ENCODE data around the gene TCF20.

The TCF20 gene

DNA sequence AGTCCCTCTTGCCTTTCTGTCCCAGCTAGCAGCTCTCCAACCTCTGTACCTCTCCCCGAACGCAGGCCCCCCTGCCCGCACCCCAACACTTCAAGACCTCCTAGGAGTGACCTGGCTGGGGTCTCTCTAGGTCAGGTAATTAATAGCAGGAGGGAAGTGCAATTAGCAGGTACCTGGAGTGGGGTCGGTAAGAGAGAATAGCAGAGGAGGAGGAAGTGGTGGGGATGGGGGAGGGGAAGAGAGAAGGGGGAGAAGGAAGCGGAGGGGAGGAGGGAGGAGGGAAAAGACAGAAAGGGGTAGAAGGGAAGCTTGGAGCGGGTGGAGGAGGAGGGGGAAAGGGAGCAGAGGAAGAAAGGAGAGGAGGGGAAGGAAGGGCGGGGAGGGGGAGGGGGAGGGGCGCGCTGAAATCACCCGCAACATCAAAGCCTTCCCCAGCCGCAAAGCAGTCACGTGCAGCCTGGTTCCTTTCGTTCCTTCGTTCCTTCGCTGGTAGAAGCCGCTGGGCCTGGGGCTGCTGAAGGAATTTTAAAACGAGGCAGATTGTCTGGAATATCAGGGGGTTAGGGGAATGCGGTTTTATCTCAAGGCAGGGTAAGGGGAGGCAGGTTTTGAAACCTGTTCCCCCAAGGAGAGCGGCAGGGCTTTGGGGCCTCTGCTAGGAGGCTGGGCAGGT lies 29.3 kb upstream of the TCF20 start:
- H3K79me2 ChIP-seq (ENCODE audit: control insufficient read depth, insufficient read depth, low read length, unreplicated experiment): no peaks in the 10 kb centered on the region
- H3K36me3 ChIP-seq (ENCODE audit: insufficient read depth, low read length): no peaks in the 10 kb centered on the region
- H3K27ac ChIP-seq (ENCODE audit: low read depth, low read length): no peak overlapping the region
- H2AFZ ChIP-seq (ENCODE audit: low read length, unreplicated experiment): no peak overlapping the region
- H3K4me3 ChIP-seq (ENCODE audit: low read depth, low read length): no peak overlapping the region
- H3K4me1 ChIP-seq (ENCODE audit: control insufficient read depth, insufficient read depth, low read length, unreplicated experiment): no peaks in the 10 kb centered on the region
- no peaks in the 10 kb centered on the region for H3K27me3 ChIP-seq (ENCODE audit: insufficient read depth, low read length)

DNA sequence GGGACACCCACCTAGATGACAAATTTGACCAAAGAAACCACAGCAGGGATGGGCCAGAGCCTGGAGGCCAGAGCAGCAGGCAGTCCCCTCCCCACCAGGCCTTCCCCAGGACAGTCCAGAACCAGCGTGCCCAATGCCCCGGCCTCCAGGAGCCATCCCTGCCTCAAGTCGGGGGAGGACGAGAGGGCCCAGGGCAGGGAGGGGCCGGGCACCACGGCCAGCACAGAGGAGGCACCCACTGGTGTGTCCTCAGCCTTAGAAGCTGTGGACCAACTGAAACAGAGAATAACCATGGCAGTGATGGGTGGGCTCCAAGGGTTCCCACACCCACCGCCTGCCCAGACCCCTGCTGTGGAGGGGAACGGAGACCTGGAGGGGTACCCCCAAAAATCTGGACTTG lies 28.3 kb upstream of the TCF20 start:
- no peaks in the 10 kb centered on the region for H3K4me1 ChIP-seq (ENCODE audit: control insufficient read depth, insufficient read depth, low read length, unreplicated experiment)
- H2AFZ ChIP-seq (ENCODE audit: low read length, unreplicated experiment): no peak overlapping the region
- no peaks in the 10 kb centered on the region for H3K79me2 ChIP-seq (ENCODE audit: control insufficient read depth, insufficient read depth, low read length, unreplicated experiment)
- H3K4me3 ChIP-seq (ENCODE audit: low read depth, low read length): no peak overlapping the region
- no peaks in the 10 kb centered on the region for H3K27me3 ChIP-seq (ENCODE audit: insufficient read depth, low read length)
- H3K36me3 ChIP-seq (ENCODE audit: insufficient read depth, low read length): no peaks in the 10 kb centered on the region
- H3K27ac ChIP-seq (ENCODE audit: low read depth, low read length): no peak overlapping the region

DNA sequence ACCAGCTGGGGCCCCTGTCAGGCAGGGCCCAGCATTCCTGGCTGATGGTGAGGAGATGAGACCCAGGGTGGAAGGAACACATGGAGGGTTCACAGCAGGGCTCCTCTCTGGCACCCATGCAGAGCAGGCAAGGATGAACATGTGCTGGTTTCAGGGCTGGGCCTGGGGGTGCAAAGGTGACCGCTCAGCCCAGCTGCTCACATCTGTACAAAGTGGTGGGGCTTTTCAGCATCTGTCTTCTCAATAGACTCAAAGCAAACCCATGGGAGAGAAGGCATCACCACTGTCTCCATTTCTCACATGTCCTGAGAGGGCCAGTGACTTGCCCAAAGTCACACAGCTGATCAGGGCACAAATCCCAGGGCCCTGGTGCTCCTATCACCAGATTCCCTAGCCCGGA lies 27.3 kb upstream of the TCF20 start:
- Histone ChIP-seq H2AFZ (ENCODE audit: low read length, unreplicated experiment) (no peak overlapping the region), H3K79me2 (ENCODE audit: control insufficient read depth, insufficient read depth, low read length, unreplicated experiment) (no peaks in the 10 kb centered on the region), H3K4me3 (ENCODE audit: low read depth, low read length) (no peak overlapping the region), H3K4me1 (ENCODE audit: control insufficient read depth, insufficient read depth, low read length, unreplicated experiment) (no peaks in the 10 kb centered on the region), H3K27ac (ENCODE audit: low read depth, low read length) (no peak overlapping the region), H3K27me3 (ENCODE audit: insufficient read depth, low read length) (no peaks in the 10 kb centered on the region), H3K36me3 (ENCODE audit: insufficient read depth, low read length) (no peaks in the 10 kb centered on the region)

DNA sequence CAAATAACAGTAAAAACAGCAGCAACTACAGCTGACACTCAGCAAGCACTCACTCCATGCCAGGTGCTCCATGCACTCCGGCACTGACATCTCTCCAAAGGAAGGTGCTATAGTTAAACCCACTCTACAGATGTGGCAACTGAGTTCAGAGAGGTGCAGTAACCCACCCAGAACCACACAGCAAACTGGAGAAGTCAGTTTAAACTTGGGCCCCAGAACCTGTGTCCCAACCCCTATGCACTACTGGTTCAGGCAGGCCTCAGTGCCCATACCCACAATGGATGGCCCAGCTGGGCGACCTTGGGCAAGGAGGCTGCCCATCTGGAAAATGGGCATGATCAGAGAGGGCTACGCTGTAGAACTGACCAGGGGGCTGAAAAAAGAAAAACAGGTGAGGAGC lies 26.4 kb upstream of the TCF20 start:
- Histone ChIP-seq H3K27ac (ENCODE audit: low read depth, low read length) (no peak overlapping the region), H2AFZ (ENCODE audit: low read length, unreplicated experiment) (no peak overlapping the region), H3K4me3 (ENCODE audit: low read depth, low read length) (no peak overlapping the region), H3K27me3 (ENCODE audit: insufficient read depth, low read length) (no peaks in the 10 kb centered on the region), H3K79me2 (ENCODE audit: control insufficient read depth, insufficient read depth, low read length, unreplicated experiment) (no peaks in the 10 kb centered on the region), H3K4me1 (ENCODE audit: control insufficient read depth, insufficient read depth, low read length, unreplicated experiment) (no peaks in the 10 kb centered on the region), H3K36me3 (ENCODE audit: insufficient read depth, low read length) (no peaks in the 10 kb centered on the region)

DNA sequence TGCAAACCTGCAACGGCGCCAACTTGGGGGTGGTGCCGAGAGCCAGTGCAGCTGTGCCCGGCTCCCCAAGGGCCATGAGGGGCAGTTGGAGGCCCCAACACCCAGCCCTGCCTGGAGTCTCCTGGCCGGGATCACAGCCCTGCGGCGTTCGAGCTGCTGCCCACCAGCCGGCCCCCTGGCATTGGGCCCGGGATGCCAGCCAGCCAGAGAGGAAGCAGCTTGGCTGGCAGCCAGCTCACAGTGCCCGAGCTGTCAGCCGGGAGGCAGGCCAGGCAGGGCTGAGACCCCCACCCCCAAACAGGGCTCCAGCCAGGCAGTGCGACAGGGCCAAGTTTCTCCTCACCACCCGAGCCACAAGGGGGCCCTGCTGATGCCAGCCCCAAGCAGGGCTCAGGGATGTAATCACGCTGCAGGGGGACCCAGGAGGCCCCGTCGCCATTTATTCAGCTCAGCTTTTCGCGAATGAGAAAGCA lies 26.0 kb upstream of the TCF20 start:
- Histone ChIP-seq H3K27me3 (ENCODE audit: insufficient read depth, low read length) (no peaks in the 10 kb centered on the region), H3K27ac (ENCODE audit: low read depth, low read length) (no peak overlapping the region), H3K36me3 (ENCODE audit: insufficient read depth, low read length) (no peaks in the 10 kb centered on the region), H3K79me2 (ENCODE audit: control insufficient read depth, insufficient read depth, low read length, unreplicated experiment) (no peaks in the 10 kb centered on the region), H3K4me3 (ENCODE audit: low read depth, low read length) (no peak overlapping the region), H2AFZ (ENCODE audit: low read length, unreplicated experiment) (no peak overlapping the region), H3K4me1 (ENCODE audit: control insufficient read depth, insufficient read depth, low read length, unreplicated experiment) (no peaks in the 10 kb centered on the region)

DNA sequence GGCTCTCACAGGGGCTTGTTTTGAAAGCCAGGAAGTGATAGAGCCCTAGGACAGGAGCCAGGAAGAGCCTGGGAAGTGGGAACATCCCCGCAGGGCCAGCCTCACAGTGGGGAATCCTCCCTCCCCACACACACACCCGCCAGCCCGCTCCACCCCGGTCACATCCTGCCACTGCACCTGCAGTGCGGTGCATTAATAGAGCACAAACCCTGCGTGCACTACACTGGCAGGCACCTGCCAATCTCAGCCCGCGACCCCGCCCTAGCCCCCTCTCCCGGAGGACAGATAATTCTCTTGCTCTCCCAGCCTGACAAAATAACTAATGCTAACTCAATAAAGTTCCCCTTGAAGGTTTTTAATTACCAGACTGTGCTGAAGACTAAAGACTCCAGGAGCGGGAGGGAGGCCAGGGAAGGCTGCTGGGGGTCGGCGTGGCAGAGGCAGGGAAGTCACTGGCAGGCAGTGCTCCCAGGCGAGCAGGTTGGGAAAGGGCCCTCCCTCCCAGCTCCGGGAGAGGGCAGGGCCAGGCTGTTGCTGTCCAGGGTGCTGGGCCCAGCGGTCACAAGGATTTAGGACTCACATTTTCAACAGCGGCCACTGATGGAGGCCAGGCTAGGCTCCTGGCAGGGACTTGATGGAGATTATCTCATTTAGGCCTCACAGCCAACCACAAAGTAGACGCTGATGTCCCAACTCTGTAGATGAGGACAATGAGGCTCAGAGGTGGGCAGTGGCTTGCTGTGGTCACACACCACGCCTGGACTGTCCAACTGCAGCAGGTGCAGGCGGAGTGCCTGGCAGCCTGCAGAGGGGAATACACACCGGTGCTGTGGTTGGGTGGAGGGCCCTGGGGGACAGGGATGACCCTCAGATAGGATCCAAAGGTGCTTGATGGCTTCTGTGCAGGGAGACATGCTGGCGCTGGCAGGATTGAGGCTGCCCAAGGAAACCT lies 23.9 kb upstream of the TCF20 start:
- H3K36me3 ChIP-seq (ENCODE audit: insufficient read depth, low read length): no peaks in the 10 kb centered on the region
- no peaks in the 10 kb centered on the region for H3K27me3 ChIP-seq (ENCODE audit: insufficient read depth, low read length)
- H3K4me3 ChIP-seq (ENCODE audit: low read depth, low read length): no peak overlapping the region
- no peak overlapping the region for H3K27ac ChIP-seq (ENCODE audit: low read depth, low read length)
- no peak overlapping the region for H2AFZ ChIP-seq (ENCODE audit: low read length, unreplicated experiment)
- H3K4me1 ChIP-seq (ENCODE audit: control insufficient read depth, insufficient read depth, low read length, unreplicated experiment): no peaks in the 10 kb centered on the region
- H3K79me2 ChIP-seq (ENCODE audit: control insufficient read depth, insufficient read depth, low read length, unreplicated experiment): no peaks in the 10 kb centered on the region

DNA sequence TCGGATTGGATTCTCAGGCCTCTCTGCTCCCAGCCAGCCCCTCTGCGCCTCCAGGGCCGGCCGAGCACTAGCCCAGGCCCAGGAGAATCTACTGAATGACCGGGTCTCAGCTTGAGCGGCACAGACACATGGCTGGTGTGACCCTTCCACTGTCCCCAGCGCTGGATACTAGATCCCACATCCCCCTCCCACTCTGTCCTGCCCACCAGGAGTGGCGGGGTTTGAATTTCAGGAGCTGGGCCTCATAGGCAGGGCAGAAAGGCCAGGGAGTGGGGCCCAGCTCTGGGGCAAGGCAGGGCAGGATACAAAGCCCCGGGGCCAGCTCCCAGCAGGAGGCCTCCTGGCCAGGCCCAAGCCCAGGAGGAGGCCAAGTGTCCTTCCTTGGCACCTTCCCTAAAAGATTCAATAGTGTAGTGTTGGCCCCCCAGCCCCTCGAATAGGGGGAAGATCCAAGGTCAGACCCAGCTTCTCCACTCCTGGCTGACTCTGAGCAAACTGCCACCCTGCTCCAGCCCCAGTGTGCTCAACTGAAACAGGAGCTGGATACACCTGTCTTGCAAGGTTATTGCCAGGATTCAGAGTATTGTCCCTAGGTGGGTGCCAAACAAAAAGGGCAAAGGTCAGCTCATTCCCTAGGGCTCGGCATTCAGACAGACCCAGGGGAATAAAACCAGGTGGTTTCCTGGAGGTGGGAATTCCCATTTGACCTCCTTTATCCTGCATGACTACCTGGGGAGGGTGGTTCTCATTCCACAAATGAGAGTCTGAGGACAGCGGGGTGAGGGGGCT lies 22.5 kb upstream of the TCF20 start:
- Histone ChIP-seq H3K4me1 (ENCODE audit: control insufficient read depth, insufficient read depth, low read length, unreplicated experiment) (no peaks in the 10 kb centered on the region), H3K4me3 (ENCODE audit: low read depth, low read length) (no peak overlapping the region), H3K27me3 (ENCODE audit: insufficient read depth, low read length) (no peaks in the 10 kb centered on the region), H2AFZ (ENCODE audit: low read length, unreplicated experiment) (no peak overlapping the region), H3K36me3 (ENCODE audit: insufficient read depth, low read length) (no peaks in the 10 kb centered on the region), H3K27ac (ENCODE audit: low read depth, low read length) (no peak overlapping the region), H3K79me2 (ENCODE audit: control insufficient read depth, insufficient read depth, low read length, unreplicated experiment) (no peaks in the 10 kb centered on the region)

DNA sequence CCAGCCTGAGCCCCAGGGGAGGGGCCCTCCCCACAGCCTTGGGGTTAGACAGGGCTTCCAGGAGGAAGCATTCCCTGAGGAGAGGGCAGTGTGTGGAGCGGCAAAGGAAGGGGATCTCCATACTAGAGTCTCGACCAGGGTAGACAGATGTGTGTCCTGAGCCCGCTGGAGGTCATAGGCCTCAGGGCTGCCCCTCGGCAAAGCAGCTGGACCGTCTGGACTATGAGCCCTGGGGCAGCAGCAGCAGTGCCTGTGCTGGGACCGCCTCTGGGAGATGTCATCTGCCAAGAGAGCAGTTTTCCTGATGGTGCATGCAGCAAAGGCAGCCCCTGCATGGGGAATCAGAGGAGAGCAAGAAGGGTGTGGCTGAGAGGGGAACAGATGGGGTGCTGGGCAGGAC lies 20.8 kb upstream of the TCF20 start:
- no peak overlapping the region for H2AFZ ChIP-seq (ENCODE audit: low read length, unreplicated experiment)
- no peak overlapping the region for H3K27ac ChIP-seq (ENCODE audit: low read depth, low read length)
- H3K4me1 ChIP-seq (ENCODE audit: control insufficient read depth, insufficient read depth, low read length, unreplicated experiment): no peaks in the 10 kb centered on the region
- H3K79me2 ChIP-seq (ENCODE audit: control insufficient read depth, insufficient read depth, low read length, unreplicated experiment): no peaks in the 10 kb centered on the region
- no peaks in the 10 kb centered on the region for H3K27me3 ChIP-seq (ENCODE audit: insufficient read depth, low read length)
- H3K36me3 ChIP-seq (ENCODE audit: insufficient read depth, low read length): no peaks in the 10 kb centered on the region
- no peak overlapping the region for H3K4me3 ChIP-seq (ENCODE audit: low read depth, low read length)

DNA sequence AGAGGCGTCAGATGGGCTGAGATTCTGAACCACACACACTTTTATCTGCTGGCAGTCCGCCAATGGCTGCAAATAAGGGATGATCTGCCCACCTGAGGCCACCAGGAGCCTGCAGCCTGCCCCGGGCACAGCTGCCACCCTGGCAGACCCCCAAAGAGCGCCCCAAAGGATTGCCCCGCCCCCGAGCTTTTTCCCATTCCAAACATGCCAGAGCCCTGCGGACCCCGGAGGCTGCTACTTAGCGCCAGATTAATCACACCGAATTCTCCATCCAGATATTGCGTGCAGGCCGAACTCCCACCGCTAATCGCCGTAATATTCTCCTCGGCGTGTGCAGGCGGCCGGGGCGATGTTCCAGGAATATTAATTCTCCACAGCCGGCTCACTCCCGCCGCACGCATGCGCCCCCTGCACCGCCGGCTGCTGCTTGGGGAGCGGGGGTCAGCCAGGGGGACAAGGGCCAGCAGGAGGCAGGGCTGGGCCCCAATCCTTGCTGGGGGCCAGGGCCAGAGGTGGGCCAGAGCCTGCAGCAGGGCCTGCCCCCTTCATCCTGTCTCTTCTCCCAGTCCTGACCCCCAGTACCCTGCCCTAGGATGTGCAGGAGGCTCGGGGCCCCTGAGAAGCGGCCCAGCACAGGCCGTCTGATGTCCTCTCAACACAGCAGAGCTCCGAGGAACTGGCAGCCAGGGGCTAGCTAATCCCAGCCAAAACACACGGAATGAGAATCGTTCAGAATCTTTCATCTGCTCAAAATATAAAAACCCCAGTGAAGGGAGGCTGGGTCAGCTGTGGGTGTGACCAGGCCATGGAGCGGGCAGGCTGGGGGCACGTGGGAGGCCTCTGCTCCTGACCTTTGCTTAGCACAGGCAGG lies 19.5 kb upstream of the TCF20 start:
- no peak overlapping the region for H3K4me3 ChIP-seq (ENCODE audit: low read depth, low read length)
- H3K4me1 ChIP-seq (ENCODE audit: control insufficient read depth, insufficient read depth, low read length, unreplicated experiment): no peaks in the 10 kb centered on the region
- no peaks in the 10 kb centered on the region for H3K27me3 ChIP-seq (ENCODE audit: insufficient read depth, low read length)
- H3K79me2 ChIP-seq (ENCODE audit: control insufficient read depth, insufficient read depth, low read length, unreplicated experiment): no peaks in the 10 kb centered on the region
- H3K36me3 ChIP-seq (ENCODE audit: insufficient read depth, low read length): no peaks in the 10 kb centered on the region
- no peak overlapping the region for H3K27ac ChIP-seq (ENCODE audit: low read depth, low read length)
- H2AFZ ChIP-seq (ENCODE audit: low read length, unreplicated experiment): no peak overlapping the region

DNA sequence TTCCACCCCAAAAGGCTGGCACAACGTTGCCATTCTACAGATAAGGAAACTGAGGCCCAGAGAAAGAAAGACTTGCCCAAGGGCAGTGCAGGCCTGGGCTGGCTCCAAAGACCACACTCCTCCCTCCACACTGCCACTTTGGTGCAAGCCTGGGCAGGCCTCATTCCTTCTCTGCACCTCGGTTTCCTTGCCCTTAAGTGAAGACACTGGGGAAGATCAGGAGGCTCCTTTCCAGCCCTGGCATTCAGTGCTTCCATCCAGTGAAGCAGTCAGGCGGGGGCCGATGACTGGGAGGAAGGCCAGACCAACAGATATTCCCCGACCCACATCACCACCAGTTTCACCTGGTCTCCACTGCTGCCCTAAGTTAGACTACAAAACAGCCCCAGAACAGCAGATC lies 18.3 kb upstream of the TCF20 start:
- H3K36me3 ChIP-seq (ENCODE audit: insufficient read depth, low read length): no peaks in the 10 kb centered on the region
- no peak overlapping the region for H3K27ac ChIP-seq (ENCODE audit: low read depth, low read length)
- H3K4me3 ChIP-seq (ENCODE audit: low read depth, low read length): no peak overlapping the region
- no peaks in the 10 kb centered on the region for H3K4me1 ChIP-seq (ENCODE audit: control insufficient read depth, insufficient read depth, low read length, unreplicated experiment)
- H3K27me3 ChIP-seq (ENCODE audit: insufficient read depth, low read length): peaks cover 8% of the 10 kb centered on the region; the same call in 1 of the 2 replicates
- H2AFZ ChIP-seq (ENCODE audit: low read length, unreplicated experiment): no peak overlapping the region
- no peaks in the 10 kb centered on the region for H3K79me2 ChIP-seq (ENCODE audit: control insufficient read depth, insufficient read depth, low read length, unreplicated experiment)
